ENCODE results near the gene PSMA7. TPM values are rescaled to one million over a fixed set of nuclear protein-coding genes. Genes with fewer than 3 reads are reported as not detected.

PSMA7 gene
- total RNA-seq (2022) (514 and 518 TPM in 2 replicates), Bru-seq, nascent RNA (percentile 95 among the genes with signal in this experiment), BruChase-seq, experiment 1, labeled RNA remaining after a 6-hour chase (percentile 98 among the genes with signal in this experiment), BruChase-seq, experiment 2, labeled RNA remaining after a 2-hour chase (percentile 96 among the genes with signal in this experiment)
- long read RNA-seq, transcript PSMA7-206 (4 exons, 548 nt), result major isoform, 2,029 of 3,379 reads
- long read RNA-seq, transcript PSMA7-203 (7 exons, 996 nt), result minor isoform, 1,269 of 3,379 reads
- long read RNA-seq, transcript PSMA7-205 (7 exons, 1,023 nt), result minor isoform, 15 of 3,379 reads
- long read RNA-seq, partial matches to known transcripts, result 27 of 3,379 reads
- long read RNA-seq, other reads (novel, unspliced or antisense), result 36 of 3,379 reads

DNA sequence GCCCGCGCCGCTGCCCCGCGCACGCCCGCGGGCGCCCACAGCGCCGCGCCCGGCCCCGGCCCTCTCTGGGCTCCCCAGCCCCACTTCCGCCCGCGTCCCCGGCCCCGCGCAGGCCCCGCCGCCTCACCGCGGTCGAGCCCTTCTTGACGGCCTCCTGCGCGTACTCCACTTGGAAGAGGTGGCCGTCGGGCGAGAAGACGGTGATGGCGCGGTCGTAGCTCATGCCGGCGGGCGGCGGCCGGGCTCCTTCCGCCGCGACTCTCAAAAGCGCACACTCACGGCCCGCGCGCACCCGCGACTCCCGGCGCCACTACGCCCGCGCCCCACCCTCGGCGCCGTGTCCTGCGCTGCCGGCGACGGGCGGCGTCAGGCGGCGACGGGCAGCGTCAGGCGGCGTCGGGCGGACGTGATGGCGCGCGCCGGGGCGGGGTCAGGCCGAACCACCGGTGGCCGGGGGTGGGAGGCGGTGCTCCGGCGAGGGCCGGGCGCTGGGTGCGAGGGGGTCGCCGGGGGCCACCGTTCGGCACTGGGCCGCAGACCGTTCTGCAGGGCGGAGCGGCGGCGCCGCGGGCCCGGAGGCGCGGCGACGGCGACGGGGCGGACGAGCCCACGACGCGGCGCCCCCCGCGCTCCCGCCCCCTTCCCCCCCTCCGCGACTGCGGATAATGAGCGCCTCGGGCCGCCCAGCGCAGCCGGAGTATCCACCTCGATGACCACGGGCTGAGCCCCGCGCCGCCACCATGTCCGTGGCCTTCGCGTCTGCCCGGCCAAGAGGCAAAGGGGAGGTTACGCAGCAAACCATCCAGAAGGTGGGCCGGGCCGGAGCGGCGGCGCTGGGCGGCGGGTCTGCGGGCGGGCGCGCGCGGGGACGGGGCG is at the start of gene PSMA7, which contains the start of gene SS18L1:
PSMA7 (minus strand) TSS at position 314 of the 876 bp plus-strand sequence; CDS start at position 223, 91 bp downstream.
SS18L1 (plus strand) TSS at position 689 of the 876 bp plus-strand sequence; CDS start at position 741, 52 bp downstream.
- intact Hi-C loops (cut with micrococcal nuclease; ENCODE audit: unreplicated experiment), result no loop called here
- Mint-ChIP-seq H3K4me1 (ENCODE audit: low read depth, unreplicated experiment) (peaks cover 47% of the 10 kb centered on the region), H3K27me3 (ENCODE audit: unreplicated experiment) (no peaks in the 10 kb centered on the region), H3K36me3 (ENCODE audit: insufficient read depth, unreplicated experiment) (peaks cover 82% of the 10 kb centered on the region), H3K9me3 (ENCODE audit: low read depth, unreplicated experiment) (no peaks in the 10 kb centered on the region), H3K4me3 (ENCODE audit: low read depth, unreplicated experiment) (peak within 1 kb of the TSS; percentile 92), H3K27ac (ENCODE audit: unreplicated experiment) (peak within 1 kb of the TSS; percentile 94)
- TF ChIP-seq, protein P1, sequence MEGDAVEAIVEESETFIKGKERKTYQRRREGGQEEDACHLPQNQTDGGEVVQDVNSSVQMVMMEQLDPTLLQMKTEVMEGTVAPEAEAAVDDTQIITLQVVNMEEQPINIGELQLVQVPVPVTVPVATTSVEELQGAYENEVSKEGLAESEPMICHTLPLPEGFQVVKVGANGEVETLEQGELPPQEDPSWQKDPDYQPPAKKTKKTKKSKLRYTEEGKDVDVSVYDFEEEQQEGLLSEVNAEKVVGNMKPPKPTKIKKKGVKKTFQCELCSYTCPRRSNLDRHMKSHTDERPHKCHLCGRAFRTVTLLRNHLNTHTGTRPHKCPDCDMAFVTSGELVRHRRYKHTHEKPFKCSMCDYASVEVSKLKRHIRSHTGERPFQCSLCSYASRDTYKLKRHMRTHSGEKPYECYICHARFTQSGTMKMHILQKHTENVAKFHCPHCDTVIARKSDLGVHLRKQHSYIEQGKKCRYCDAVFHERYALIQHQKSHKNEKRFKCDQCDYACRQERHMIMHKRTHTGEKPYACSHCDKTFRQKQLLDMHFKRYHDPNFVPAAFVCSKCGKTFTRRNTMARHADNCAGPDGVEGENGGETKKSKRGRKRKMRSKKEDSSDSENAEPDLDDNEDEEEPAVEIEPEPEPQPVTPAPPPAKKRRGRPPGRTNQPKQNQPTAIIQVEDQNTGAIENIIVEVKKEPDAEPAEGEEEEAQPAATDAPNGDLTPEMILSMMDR (IDR thresholded peaks at IDR 0.05; ENCODE audit: unreplicated experiment), result no peak
- CTCF ChIA-PET, result no interaction called here
- no TSS peak for BruUV-seq (replicated peaks)
- DNase-seq, result peak; percentile 96

DNA sequence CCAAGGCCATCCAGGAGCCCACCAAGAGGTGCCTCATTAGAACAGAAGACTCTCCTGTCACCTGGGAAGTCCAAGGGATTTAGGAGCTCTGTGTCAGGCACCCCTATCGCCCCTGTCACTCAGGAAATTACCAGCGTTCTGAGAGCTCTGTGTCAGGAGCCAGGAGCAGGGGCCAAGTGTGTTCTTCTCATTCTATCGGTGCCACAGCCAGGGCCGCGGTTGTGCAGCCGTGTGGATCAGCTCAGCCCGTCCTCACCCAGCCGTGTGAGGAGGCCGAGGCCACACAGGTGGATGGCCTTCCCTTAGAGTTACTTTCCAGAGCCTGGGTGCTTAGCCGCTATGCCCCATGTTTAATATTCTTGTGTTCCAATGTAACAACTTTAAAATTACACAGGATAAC is 49.4 kb upstream of the PSMA7 start:
- Mint-ChIP-seq H3K27me3 (ENCODE audit: unreplicated experiment) (no peaks in the 10 kb centered on the region), H3K4me3 (ENCODE audit: low read depth, unreplicated experiment) (no peak overlapping the region), H3K9me3 (ENCODE audit: low read depth, unreplicated experiment) (no peaks in the 10 kb centered on the region), H3K36me3 (ENCODE audit: insufficient read depth, unreplicated experiment) (peaks cover 60% of the 10 kb centered on the region), H3K27ac (ENCODE audit: unreplicated experiment) (no peak overlapping the region), H3K4me1 (ENCODE audit: low read depth, unreplicated experiment) (peaks cover 5% of the 10 kb centered on the region)
- intact Hi-C loops (cut with micrococcal nuclease; ENCODE audit: unreplicated experiment), result no loop called here
- no peak for DNase-seq
- no TSS peak for BruUV-seq (replicated peaks)
- TF ChIP-seq, protein P1 (IDR thresholded peaks at IDR 0.05; ENCODE audit: unreplicated experiment), result no peak
- CTCF ChIA-PET, result no interaction called here

DNA sequence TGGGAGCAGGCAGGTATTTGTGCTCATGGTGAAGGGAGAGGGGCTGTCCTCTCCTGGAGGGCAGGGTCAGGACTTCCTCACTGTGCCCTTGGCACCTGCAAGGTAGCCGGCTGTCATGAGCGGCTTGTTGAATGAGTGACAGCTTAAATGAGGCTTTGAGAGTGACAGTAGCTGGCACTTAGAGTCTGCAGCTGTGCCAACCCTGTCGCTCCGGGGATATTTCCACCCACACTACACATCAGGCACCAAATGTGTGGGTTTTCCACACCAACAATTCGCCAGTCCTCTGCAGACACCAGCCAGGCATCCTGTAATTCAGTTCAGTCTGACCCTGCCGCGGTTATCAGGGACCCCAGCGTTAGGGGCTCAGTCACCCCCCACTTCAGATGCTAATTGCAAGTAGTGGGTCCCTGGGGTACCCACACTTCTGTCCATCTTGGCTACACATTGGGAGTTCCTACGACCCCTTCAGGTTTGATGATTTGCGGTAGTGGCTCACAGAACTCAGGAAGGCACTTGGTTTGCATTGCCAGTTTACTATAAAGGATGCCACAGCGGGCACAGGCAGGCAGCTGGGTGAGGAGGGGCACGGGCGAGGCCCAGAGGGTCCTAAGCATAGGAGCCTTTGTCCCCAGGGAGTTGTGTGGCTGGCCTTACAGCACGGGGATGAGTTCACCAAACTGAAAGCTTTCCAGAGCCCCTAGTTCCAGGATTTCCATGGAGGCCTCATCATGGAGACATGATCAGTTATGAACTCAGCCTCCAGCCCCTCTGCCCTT is 48.8 kb upstream of the PSMA7 start:
- Mint-ChIP-seq H3K4me1 (ENCODE audit: low read depth, unreplicated experiment) (peaks cover 11% of the 10 kb centered on the region), H3K27me3 (ENCODE audit: unreplicated experiment) (no peaks in the 10 kb centered on the region), H3K4me3 (ENCODE audit: low read depth, unreplicated experiment) (no peak overlapping the region), H3K9me3 (ENCODE audit: low read depth, unreplicated experiment) (no peaks in the 10 kb centered on the region), H3K36me3 (ENCODE audit: insufficient read depth, unreplicated experiment) (peaks cover 56% of the 10 kb centered on the region), H3K27ac (ENCODE audit: unreplicated experiment) (no peak overlapping the region)
- no peak for DNase-seq
- CTCF ChIA-PET, result no interaction called here
- no TSS peak for BruUV-seq (replicated peaks)
- intact Hi-C loops (cut with micrococcal nuclease; ENCODE audit: unreplicated experiment), result no loop called here
- TF ChIP-seq, protein P1 (IDR thresholded peaks at IDR 0.05; ENCODE audit: unreplicated experiment), result no peak

Data from Calu3 (cell line).